Transverse colon (tissue), 4 donors: ENCODE results near the gene PTPN9. TPM values are rescaled to one million over a fixed set of nuclear protein-coding genes. Genes with fewer than 3 reads are reported as not detected.

Experiments used
- DNase-seq: peaks from one replicate; pipeline ENCODE4 v3.0.0-alpha.2; 2019
- H3K27ac ChIP-seq, 4 donors: fragments of 200-600 bp; sonication (generic); 2 replicates each; pipeline ENCODE4 v1.5.1; 2016 to 2018; ENCODE audit warnings: inconsistent platforms in 4 of 4
- H3K27me3 ChIP-seq: fragments of 200-600 bp; sonication (generic); 2 replicates; pipeline ENCODE4 v1.5.1; 2017; ENCODE audit warnings: inconsistent platforms
- H3K36me3 ChIP-seq, 4 donors: fragments of 200-600 bp; sonication (generic); 2 replicates each; pipeline ENCODE4 v1.5.1; 2017 to 2019; ENCODE audit warnings: inconsistent platforms in 4 of 4
- H3K4me1 ChIP-seq, 4 donors: fragments of 200-600 bp; sonication (generic); 2 replicates each; pipeline ENCODE4 v1.5.1; 2017 to 2020; ENCODE audit warnings: inconsistent platforms in 4 of 4
- H3K4me3 ChIP-seq, 4 donors: fragments of 200-600 bp; sonication (generic); 1 replicate in 1 of 4; 2 replicates in 3 of 4; pipeline versions ENCODE4 v1.5.1 to v1.6.1; 2017 to 2019; ENCODE audit warnings: inconsistent platforms in 4 of 4
- H3K9me3 ChIP-seq, 2 donors: fragments of 200-600 bp; sonication (generic); 2 replicates each; pipeline ENCODE4 v1.5.1; 2017 to 2019; ENCODE audit warnings: inconsistent platforms in 2 of 2
- EP300 ChIP-seq: sonication (generic); formaldehyde crosslinking; IDR thresholded peaks from one replicate; pipeline ENCODE4 v1.6.1; 2017; ENCODE audit warnings: antibody characterized with exemption, low read depth
- POLR2A ChIP-seq: fragments of 450-650 bp; IDR thresholded peaks from one replicate; pipeline ENCODE4 v1.6.1; 2016; ENCODE audit warnings: antibody characterized with exemption, mild to moderate bottlenecking, moderate library complexity
- POLR2AphosphoS5 ChIP-seq, 3 donors: sonication (generic); formaldehyde crosslinking; IDR thresholded peaks; one replicate each; pipeline ENCODE4 v1.6.1; 2016; ENCODE audit warnings: antibody characterized with exemption in 3 of 3
- WGBS, 2 donors: methylation state at CpG; one replicate each; pipeline ENCODE4 v1.1.5; 2018; ENCODE audit warnings: low coverage in 1 of 2; 5-methylcytosine and 5-hydroxymethylcytosine counted together
- in situ Hi-C, 4 donors: fragments of 200-750 bp; cut with MboI; loops; one replicate each; pipeline versions ENCODE4 v1.15.0 to v1.15.1; 2017; ENCODE audit warnings: low sequenced_read_pairs in 3 of 4, low pct_ligation_motif_present in 1 of 4, low pct_unique_long_range_greater_than_20kb in 1 of 4
- intact Hi-C: fragments of 100-400 bp; cut with DNase I; formaldehyde crosslinking; loops from one replicate; pipeline ENCODE4 v1.15.1; 2023; ENCODE audit warnings: low total_unique reads
- total RNA-seq, 4 donors: library from RNA; depleted of rRNA; stranded (reverse); fragments of >200 nt; gene quantifications; one replicate each; pipeline ENCODE4 v1.1.0, GENCODE V29; 2016
- TF ChIP-seq, protein P1 (sequence below), 5 experiments: fragments of 200-600 bp in 3 of 5; fragments of 450-650 bp in 2 of 5; sonication (generic) in 3 of 5; IDR thresholded peaks; 1 replicate in 2 of 5; 2 replicates in 3 of 5; pipeline ENCODE4 v1.5.1; 2016 to 2017; ENCODE audit warnings: antibody characterized with exemption in 5 of 5, inconsistent platforms in 3 of 5, mild to moderate bottlenecking in 2 of 5, moderate library complexity in 1 of 5

PTPN9 gene
- total RNA-seq, 4 donors from 2014 or later, result 16.5 to 36.3 (median 29.6) TPM

DNA sequence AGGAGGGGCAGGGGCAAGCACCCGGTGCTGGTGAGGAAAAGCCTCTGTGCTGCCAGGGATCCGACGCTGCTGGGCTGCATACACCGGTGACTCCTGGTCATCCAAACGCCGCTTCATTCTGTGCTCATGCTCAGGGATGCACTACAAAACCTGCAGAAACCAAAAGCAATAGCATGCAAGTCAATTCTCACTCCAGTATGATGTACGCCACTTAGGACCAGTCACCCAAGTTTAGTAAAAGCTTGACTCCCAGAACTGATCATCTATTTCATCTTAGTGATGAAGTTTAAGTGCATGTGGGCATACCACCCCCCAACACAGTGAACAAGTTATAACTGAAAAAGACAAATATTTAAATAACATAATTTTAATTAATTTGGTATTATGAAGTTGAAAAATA is 148.9 kb downstream of the PTPN9 start:
- peaks cover 0 to 6% (median 2%) of the 10 kb centered on the region in 4 donors for H3K4me1 ChIP-seq
- peaks cover 0 to 35% (median 8%) of the 10 kb centered on the region in 4 donors for H3K36me3 ChIP-seq
- TF ChIP-seq POLR2A (no peak), POLR2AphosphoS5 (IDR thresholded peaks at IDR 0.05) (no peak), EP300 (no peak)
- TF ChIP-seq, protein P1, sequence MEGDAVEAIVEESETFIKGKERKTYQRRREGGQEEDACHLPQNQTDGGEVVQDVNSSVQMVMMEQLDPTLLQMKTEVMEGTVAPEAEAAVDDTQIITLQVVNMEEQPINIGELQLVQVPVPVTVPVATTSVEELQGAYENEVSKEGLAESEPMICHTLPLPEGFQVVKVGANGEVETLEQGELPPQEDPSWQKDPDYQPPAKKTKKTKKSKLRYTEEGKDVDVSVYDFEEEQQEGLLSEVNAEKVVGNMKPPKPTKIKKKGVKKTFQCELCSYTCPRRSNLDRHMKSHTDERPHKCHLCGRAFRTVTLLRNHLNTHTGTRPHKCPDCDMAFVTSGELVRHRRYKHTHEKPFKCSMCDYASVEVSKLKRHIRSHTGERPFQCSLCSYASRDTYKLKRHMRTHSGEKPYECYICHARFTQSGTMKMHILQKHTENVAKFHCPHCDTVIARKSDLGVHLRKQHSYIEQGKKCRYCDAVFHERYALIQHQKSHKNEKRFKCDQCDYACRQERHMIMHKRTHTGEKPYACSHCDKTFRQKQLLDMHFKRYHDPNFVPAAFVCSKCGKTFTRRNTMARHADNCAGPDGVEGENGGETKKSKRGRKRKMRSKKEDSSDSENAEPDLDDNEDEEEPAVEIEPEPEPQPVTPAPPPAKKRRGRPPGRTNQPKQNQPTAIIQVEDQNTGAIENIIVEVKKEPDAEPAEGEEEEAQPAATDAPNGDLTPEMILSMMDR (IDR thresholded peaks at IDR 0.05), result no peak
- no peaks in the 10 kb centered on the region for H3K27me3 ChIP-seq
- H3K9me3 ChIP-seq, result no peaks in the 10 kb centered on the region
- intact Hi-C loops (no loop called here), in situ Hi-C loops (no loop called here)
- DNase-seq, result no peak
- H3K4me3 ChIP-seq, result no peak overlapping the region
- no peak overlapping the region for H3K27ac ChIP-seq
- WGBS, 2 donors, result 100% methylated on average over 7 of the region's 7 CpGs; no CpG with 5 or more reads in 1 of the 2 donors

DNA sequence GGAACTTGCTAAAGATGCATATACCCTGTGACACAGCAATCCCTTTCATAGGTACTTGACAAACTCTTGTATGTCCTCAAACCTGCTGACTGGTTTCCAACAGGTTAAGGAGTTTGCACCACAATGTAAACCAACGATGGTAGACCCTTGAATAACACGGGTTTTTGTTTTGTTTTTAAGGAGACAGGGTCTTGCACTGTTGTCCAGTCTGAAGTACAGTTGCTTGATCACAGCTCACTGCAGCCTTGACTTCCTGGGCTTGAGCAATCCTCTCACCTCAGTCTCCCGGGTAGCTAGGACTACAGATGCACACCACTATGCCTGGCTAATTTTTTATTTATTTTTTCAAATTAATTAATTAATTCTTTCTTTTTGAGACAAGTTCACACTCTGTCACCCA is 151.0 kb downstream of the PTPN9 start:
- no peak overlapping the region for H3K4me3 ChIP-seq
- no peaks in the 10 kb centered on the region for H3K27me3 ChIP-seq
- DNase-seq, result no peak
- H3K27ac ChIP-seq, result no peak overlapping the region
- in situ Hi-C loops (no loop called here), intact Hi-C loops (no loop called here)
- TF ChIP-seq, protein P1 (IDR thresholded peaks at IDR 0.05), result no peak
- TF ChIP-seq EP300 (no peak), POLR2A (no peak), POLR2AphosphoS5 (IDR thresholded peaks at IDR 0.05) (no peak)
- no peaks in the 10 kb centered on the region for H3K9me3 ChIP-seq
- 85 to 100% methylated on average over 1 to 3 of the region's 3 CpGs for WGBS, 2 donors
- H3K4me1 ChIP-seq, result peaks cover 0 to 2% (median 0%) of the 10 kb centered on the region in 4 donors
- H3K36me3 ChIP-seq, result peaks cover 0 to 37% (median 10%) of the 10 kb centered on the region in 4 donors

DNA sequence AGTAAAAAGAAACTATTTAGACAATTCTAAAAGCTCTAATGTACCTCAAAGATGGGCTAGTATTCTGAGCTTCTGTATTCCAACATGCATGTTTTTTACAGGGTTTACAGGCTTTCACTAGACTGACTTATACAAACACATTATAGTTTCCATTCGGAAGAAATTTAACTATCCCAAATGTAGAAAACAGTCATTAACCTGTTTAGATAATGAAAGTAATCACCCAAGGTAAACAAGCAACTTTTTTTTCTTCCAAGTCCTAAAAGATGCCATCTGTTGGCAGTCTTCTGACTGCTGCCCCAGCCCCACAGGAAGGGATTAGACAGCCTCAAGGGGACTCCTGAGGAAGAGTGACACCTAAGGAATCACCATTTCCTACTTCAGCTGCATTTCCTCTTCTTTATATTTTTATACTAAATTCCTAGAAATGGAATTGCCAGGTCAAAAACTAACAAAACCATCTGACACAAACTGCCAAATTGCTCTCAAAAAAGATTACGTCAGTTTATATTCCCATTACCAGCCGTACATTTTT is 153.1 kb downstream of the PTPN9 start:
- intact Hi-C loops (no loop called here), in situ Hi-C loops (no loop called here)
- no peaks in the 10 kb centered on the region for H3K9me3 ChIP-seq
- no peaks in the 10 kb centered on the region for H3K27me3 ChIP-seq
- H3K4me3 ChIP-seq, result no peak overlapping the region
- H3K36me3 ChIP-seq, result peaks cover 0 to 56% (median 17%) of the 10 kb centered on the region in 4 donors
- WGBS, 2 donors, result 61 to 64% methylated on average over 3 of the region's 3 CpGs
- no peak for TF ChIP-seq EP300
- no peak for TF ChIP-seq POLR2AphosphoS5 (IDR thresholded peaks at IDR 0.05)
- TF ChIP-seq, protein P1 (IDR thresholded peaks at IDR 0.05), result no peak
- TF ChIP-seq POLR2A, result no peak
- H3K4me1 ChIP-seq, result peaks cover 0 to 6% (median 0%) of the 10 kb centered on the region in 4 donors
- no peak overlapping the region for H3K27ac ChIP-seq
- DNase-seq, result no peak

- intact Hi-C loops (no loop called here), in situ Hi-C loops (no loop called here)
- Histone ChIP-seq H3K36me3 (peaks cover 0 to 38% (median 12%) of the 10 kb centered on the region in 4 donors), H3K27me3 (no peaks in the 10 kb centered on the region), H3K27ac (no peak overlapping the region), H3K4me1 (peaks cover 0 to 19% (median 3%) of the 10 kb centered on the region in 4 donors), H3K4me3 (no peak overlapping the region), H3K9me3 (no peaks in the 10 kb centered on the region)
- DNase-seq, result no peak
- WGBS, 2 donors, result 97% methylated on average over 5 of the region's 5 CpGs; no CpG with 5 or more reads in 1 of the 2 donors
- TF ChIP-seq POLR2AphosphoS5 (IDR thresholded peaks at IDR 0.05) (no peak), EP300 (no peak), POLR2A (no peak)
- TF ChIP-seq, protein P1 (IDR thresholded peaks at IDR 0.05), result no peak
Measured at GRCh38 chr15:75422554-75422953, 156.6 kb downstream of the PTPN9 start.
